NCI-H187 (cell line): ENCODE measurements around the gene PRDX6.
"Not testable (repeated sequence)": the region's sequence is repeated elsewhere in the genome, so short reads cannot be mapped to it uniquely, and the experiment has no call there.

Experiments used
- DNase-seq, 2 experiments: peaks; one replicate each; lab custom pipeline; 2025; lab: John Stamatoyannopoulos, UW

PRDX6 gene, protein sequence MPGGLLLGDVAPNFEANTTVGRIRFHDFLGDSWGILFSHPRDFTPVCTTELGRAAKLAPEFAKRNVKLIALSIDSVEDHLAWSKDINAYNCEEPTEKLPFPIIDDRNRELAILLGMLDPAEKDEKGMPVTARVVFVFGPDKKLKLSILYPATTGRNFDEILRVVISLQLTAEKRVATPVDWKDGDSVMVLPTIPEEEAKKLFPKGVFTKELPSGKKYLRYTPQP

DNA sequence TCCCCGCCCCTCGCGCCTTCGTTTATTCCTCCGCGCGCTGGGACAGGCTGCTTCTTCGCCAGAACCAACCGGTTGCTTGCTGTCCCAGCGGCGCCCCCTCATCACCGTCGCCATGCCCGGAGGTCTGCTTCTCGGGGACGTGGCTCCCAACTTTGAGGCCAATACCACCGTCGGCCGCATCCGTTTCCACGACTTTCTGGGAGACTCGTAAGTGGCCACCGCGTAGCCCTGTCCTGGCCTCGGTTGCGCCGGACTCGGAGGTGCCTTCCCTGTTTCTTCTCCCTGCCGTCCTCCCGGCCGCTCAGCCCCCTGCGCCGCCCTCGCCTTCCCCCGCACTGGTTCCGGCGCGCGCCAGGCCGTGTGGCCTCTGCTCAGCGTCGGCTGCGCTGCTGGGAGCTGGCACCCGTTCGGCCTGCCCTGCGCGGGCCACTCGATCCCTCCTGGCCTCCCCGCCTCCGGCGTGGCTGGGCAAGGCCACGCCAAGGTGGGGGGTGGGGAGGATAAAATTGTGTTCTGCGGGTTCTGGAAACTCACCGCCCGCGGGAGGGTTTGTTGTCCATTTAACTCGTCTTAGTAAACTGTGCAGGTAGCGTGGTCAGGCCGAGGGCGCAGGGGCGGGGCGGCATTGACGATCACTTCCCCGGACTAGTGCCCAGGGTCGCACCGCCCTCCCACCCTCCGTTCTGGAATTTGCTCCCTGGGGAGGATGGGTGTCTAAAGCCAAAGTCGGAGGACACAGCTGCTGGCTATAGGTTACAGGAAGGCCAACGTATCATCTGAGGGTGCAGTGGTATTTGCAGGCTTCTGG is at the start of gene PRDX6:
Gene PRDX6, plus strand, starts transcription at position 50 of the 808 bp plus-strand sequence. Its CDS starts 63 bp downstream, at position 113.
- peak; percentile 72 to 79 for DNase-seq

DNA sequence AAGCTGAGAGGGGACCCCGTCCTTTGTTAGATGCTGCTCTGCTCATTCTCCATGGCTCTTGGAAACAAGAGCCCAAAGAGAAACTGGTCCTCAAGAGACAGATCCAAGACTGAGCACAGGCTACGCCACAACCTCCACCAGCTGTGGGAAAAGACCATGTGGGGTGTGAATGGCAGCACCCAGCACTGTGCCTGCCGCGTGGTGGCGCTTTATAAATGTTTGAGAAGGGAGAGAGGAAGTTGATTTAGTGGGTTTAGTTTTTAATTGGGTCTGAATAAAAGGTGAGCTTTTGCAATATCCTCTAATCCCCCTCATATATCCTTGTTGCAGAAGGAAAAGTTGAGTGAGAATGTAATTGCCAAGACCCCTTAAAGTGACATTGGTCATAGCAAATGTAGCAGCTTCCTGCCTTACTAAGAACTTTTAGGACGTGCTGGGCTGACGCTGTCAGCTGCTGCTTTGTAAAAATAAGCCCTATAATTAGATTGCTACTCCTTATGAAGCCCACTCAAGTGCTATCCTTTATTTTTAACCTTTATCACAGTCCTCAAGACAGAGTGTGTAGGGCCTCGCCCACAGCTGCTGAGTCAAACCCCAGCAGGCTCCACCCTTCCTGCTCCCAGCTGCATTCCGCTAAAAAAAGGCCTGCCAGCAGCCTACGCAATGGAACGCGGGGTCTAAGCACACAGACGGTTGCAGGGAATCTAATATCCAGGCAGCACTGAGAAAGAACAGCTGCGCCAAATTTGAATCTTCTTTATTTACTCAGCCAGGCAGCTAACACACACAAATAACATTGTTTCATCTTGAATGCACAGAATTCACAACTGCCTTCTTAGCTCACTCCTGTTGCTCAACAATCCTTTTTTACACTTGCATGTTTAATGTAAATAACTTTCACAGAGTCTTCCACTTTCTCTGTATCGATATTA is 47.4 kb upstream of the PRDX6 start:
- DNase-seq = no peak

DNA sequence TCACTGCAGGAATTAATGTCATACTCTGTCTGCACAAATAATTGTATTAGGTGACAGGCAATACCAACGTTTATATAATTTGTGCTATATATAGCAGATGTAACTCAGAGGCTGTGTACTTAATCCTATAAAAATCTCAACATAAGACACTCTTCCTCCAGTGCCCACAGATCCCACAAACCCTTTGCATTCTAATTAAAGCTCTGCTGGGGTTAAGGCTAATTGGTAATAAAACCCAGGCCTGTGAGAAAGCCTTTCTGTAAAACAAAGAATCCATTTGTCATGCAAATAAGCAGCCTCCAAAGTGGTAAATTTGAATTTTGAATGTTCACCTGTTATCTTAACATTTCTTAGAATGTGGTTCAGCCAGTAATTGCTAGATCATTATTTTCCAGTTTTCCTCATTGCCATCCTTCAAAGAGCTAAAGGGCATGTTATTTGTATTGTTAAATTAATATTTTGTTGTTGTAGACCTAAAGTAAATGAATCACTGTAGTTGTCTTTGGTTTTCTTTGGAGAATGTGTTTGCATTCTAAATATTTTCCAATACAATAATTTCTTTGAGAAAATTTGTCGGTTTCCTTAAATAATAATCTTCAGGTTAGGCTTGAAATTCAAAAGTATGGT is 46.3 kb upstream of the PRDX6 start:
- no peak for DNase-seq

DNA sequence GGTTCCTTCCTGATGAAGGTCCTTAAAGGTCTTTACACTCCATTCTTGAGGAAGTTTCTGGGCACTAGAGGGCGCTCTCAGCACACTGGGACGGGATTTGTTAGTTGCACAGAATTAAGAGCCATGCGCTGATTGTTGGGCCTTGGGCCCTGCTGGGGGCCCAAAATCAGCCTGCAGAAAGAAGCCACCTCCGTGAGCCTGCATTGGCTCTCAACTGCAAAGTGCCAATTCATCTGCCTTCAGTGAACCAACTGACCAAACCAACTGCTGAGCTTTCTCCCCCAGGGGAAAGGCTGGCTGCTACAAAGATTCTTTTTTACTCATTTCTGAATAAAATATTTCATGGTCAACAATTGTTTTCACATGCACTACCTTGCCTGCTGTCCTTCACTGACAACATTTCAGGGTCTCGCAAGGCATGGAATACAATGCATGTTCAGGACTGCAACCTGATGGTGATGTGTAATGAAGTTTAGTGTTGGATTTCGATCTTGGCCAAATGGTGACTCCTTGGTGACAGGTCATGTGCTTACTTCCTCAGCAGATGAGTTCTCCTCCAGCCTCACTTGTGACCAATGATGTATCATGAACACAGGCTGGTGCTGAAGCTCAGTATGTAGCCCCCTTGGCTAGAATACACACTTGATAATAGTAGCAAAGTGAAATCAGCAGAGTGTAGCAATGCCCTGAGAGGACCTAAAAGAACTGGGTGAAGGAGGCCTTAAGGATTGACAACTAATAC is 45.7 kb upstream of the PRDX6 start:
- peak; percentile 76 to 85 for DNase-seq

DNA sequence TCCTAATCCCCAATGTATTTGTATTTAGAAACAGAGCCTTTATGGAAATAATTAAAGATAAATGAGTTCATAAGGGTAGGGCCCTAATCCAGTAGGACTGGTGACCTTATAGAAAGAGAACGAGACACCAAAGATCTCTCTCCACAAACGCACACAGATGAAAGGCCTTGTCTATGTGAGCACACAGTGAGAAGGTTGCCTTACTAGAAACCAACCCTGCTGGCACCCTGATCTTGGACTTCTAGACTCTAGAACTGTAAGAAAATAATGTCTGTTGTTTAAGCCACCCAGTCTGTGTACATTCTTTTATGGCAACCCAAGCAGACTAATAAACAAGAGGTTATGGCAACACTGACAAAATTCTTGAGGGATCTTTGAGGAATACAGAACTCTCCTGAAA is 44.8 kb upstream of the PRDX6 start:
- no peak for DNase-seq

DNA sequence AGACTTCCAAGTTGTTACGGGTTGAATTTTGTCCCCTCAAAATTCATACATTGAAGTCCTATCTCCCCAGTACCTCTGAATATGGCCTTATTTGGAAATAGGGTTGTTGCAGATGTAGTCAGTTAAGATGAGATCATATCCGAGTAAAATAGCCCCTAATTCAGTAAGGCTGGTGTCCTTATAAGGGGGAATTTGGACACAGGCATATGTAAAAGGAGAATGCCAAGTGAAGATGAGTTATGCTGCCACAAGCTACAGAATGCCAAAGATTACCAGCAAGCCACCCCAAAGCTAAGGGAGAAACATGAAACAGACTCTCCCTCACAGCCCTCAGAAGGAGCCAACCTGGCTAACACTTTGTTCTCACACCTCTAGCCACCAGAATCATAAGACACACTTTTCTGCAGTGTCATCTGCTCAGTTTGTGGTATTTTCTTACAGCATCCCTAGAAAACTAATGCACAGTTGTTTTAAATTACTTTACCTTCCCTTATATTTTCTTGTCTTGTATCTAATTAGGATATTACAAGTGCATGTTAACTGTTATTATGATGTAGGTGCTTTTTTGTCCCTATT is 43.3 kb upstream of the PRDX6 start:
- DNase-seq = no peak

DNA sequence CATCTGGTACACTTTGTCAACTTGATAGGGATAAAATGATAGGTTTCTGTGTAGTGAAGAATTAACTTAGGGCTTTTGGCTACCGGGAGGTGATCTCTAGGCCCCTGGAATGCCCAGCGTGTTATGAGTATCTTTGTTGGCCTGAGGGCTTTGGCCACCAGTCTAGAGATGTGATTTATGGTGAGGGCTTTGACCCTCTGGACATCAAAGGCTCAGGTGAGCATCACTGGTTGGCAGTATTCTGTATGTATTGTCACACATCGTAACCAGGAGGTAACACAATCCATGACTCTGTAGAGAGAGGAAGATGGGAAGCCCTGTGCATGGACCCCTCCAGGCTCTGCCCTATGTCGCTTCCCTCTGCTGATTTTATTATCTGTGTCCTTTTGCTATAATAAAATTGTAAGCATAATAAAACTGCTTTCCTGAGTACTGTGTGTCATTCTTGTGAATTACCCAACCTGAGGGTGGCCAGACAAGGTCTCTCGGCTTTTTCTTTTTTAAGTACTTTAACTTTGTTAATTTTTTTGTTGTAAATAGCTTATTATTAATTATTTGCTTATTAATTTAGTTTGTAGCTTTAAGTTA is 40.2 kb upstream of the PRDX6 start:
- DNase-seq = no peak

DNA sequence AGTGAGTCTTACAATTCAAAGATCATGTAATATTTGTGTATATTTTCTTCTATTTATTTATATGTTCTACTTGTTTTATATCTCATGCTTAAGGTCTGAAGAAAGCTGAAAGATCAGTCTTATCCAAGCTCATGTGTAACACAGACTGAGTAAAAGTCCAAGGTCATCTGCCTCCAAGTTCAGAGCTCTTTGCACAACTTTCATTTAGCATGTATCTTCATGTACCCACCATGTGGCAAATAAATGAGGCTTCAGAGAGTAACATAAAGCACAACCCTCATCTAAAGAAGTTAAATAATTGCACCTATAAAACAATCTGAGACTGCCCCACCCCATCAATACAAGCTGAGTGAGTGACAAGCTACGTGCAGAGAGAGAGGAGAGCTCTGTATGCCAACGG is 38.5 kb upstream of the PRDX6 start:
- DNase-seq = no peak

DNA sequence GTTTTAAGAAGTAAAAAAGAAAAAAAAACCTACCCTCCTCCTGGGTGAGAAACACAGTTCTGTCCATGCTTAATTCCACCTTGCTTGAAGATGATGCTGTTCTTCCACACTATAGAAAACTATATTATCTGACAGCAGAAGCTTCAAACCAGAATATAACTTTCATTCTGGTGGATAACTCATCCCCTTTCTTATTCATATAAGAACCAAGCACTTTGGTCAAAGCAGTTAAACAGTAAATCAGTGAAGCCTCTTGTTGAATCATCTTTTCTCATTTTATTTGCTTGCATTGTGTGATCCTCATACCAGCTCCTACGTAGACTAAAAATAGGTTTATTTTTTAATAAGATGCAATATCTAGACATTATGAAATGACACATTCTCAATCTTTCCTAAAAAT is 36.7 kb upstream of the PRDX6 start:
- DNase-seq = no peak

DNA sequence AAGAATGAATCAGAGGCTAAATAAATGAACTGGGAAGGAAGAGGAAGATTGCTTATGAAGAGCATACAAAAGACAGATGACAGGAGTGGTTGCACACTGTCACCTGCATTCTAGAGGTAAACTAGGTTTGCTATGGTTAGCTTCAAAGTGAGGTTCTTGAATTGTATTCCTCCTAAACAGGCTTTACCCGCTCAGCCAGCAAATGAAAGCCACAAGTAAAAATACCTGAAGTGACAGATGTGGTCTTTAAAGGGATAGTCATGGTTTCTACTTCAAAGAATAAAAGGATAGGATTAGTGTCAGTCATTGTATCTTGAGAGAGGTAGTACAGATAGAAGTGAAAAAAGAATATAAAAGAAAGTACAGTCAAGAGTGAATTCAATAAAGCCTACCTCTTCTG is 32.4 kb upstream of the PRDX6 start:
- no peak for DNase-seq

DNA sequence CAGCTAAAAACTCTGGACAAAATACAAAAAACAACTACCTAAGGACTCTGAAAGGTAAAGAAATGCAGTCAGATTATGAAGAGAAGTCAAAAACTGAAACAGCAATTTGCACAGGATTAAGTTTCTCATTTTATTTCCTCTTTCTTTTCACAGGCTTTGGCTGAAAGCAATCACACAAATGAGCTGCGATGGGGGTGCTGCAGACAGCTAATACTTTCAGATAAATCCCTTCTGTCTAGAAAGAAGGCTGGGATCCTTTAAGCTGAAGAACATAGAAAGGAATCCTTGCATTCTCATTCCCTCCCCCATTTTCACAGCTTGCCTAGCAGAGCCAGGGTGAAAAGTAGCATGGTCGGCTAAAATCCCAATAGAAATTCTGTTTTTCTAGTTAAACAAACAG is 32.0 kb upstream of the PRDX6 start:
- no peak for DNase-seq

DNA sequence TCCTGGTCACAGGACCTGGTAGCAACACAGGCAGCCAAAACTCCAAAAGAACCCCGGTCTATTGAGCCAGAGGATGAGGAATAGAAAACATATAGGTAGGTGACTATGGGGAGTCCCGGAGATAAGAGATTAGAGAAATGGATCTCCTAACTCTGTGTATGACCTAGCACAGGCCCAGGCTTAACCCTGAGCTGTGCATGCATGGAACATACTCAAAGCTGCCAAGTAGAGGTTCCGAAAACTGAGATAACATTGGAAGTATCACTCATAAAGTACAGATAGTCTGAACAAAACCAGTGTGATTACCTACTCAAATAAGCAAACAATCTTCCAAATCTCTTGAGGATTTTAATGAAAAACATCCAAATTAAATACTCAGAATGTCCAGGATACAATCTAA is 31.5 kb upstream of the PRDX6 start:
- DNase-seq = no peak

DNA sequence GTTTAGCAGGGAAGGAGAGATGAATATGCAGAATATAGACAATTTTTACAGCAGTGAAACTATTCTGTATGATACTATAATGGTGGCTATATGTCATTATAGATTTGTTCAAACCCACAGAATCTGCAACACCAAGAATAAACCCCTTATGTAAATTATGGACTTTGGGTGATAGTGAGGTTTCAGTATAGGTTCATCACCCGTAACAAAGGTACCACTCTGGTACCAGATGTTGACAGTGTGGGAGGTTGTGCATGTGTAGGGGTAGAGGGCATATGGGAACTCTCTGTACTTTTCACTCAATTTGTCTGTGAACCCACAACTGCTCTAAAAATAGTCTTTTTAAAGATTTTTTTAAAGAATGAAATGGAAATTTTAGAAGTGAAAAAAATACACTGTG is 29.9 kb upstream of the PRDX6 start:
- no peak for DNase-seq

DNA sequence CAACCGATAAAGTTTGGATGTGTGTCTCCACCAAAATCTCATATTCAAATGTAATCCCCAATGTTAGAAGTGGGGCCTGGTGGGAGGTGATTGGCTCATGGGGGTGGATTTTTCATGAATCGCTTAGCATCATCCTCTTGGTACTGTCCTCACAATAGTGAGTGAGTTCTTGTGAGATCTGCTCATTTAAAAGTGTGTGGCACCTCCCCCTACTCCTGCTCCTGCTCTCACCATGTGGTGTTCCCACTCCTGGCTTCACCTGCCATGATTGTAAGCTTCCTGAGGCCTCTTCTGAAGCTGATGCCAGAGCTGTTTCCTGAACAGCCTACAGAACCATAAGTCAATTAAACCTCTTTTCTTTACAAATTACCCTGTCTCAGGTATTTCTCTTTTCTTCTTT is 28.2 kb upstream of the PRDX6 start:
- DNase-seq = no peak

DNA sequence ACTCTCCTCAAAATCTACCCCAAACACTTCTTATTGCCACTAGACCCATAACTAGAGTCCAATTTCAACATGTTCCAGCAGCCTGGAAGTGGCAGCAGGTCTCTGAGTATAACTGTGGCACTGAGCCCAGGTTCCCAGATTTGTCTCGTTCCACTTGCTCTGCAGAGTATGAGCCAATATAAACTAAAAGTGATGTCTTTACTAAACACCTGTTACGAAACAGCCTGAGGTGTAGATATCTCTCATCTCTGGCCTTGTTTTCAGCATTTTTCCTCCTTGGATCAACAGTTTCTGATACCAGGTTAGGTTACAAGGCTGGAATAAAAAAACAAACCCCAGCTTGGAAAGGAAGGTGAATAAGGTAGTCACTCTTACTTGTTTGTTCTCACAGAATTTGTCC is 25.2 kb upstream of the PRDX6 start:
- no peak for DNase-seq

DNA sequence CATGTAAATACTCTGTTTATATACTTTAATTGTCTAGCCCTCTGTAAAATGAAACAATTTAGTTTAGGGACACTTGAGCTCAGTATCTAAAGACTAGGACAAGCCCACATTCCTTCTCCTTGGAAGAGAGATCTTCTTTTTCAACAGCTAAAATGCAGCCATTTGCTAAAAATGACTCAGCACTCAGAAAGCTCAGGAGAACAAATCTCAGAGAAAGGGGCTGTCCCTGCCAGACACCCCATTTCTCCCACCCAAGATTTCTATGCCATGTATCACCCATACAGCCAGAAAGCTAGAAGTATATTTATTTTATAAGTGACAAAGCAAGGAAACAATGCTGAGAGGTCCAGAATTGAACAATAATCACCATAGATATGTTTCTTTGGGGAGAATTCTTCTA is 23.2 kb upstream of the PRDX6 start:
- no peak for DNase-seq

DNA sequence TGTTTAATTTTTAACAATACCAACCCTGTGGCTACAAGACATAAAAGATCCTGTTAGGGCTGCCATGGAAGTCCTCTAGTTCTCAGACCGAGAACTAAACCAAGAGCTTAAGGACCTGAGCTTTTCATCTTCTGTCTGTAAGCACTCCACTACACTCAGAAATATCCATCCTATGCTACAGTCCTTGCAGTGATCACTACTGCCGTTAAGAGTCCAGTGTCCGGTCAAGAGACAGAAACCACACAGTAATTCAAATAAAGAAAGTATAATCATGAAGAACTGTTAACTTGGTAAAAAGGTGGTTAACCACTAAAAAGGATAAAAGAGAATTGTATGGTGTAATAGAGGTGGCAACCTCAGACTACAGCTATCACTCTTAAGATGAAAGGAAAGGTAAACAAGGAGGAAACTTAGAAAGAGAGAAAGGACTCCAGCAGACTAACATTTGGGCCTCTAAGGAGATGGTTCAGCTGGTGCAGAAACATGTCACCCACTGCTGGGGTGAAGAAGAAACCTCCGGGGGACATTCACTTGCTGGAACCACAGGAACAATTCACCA is 22.1 kb upstream of the PRDX6 start:
- no peak for DNase-seq

DNA sequence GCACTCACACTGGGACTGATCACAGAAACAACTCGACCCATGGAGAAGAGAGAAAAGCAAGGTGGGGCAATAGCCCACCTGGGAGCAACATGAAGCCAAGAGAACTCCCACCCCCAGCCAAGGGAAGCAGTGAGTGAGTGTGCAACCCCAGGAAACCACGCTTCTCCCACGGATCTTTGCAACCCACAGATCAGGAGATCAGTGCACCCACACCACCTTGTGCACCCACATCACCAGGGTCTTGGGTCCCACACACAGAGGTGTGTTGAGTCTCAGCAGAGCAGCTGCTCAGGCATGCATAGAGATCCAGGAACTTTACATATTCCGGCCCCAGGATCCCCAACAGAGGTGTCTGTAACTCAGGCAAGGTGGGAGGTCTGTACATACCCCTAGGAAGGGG is 17.2 kb upstream of the PRDX6 start:
- no peak for DNase-seq

DNA sequence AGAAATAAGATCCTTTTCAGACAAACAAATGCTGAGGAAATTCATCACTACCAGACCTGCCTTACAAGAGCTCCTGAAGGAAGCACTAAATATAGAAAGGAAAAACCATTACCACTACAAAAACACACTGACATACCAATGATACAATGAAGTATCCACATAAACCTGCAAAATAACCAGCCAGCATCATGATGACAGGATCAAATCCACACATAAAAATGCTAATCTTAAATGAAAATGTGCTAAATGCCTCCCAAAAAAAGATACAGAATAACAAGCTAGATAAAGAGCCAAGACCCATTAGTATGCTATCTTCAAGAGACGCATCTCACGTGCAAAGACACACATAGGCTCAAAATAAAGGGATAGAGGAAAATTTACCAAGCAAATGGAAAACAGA is 14.5 kb upstream of the PRDX6 start:
- DNase-seq = not testable (repeated sequence)

DNA sequence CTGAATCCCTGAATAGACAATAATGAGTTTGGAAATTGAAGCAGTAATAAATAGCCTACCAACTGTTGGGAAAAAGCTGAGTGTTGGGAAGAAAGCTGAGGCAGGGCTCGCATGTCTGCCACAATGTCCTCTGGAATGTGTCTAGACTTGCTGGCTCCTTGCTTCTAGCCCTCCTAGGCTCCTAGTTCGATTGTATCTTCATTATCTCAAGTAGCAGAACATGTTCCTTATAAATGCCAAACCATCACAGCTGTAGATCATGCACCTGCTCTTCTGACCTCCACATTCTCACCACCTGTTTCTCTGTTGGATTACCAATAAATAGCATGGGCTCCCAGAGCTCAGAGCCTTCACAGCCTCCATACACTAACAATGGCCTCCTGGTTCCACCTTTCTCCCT is 12.9 kb upstream of the PRDX6 start:
- DNase-seq = not testable (repeated sequence)
